ENCODE results near the gene SCAF1. TPM values are rescaled to one million over a fixed set of nuclear protein-coding genes. Genes with fewer than 3 reads are reported as not detected.

SCAF1 gene
- total and polyA plus RNA-seq, 3 donors from 2014 or later: 51.4 to 78.1 (median 70.8) TPM

DNA sequence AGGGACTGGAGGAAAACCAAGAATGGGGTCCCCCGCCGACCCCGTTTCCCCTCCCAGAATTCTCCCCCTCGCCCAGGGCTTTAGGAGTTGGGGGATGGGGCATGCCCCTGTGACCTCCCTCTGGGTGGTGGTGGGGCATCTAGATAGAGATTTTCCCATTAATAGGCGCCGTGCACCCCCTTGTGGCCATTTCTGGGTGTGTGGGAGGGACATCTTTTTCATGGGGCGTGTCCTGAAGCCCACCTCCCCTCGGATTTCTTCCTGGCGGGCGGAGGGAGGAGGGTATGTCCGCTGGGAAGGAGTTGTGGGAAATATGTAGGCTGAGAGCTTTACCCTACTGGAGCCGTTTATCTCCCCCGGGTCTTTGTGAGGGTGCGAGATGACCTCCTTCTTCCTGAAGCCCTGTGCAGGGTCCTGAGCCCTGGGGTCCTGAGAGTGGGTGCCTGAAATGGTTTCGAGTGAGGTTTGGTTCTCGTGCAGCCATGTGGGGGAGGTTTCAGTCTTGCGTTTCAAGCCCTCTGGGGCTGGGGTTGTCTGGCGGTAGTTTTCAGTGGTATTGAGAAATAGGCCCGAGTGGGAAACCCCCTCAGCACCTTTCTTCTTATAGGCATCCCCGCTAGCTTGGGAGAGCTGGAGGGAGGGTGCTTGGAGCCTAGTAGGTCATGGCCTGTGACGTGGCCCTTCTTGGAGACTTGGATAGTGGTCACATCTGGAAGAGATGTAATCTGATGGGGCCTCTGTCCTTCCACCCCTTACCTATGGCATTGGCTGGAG lies 36.1 kb downstream of the SCAF1 start:
- Histone ChIP-seq H3K9me3 (no peaks in the 10 kb centered on the region), H3K36me3 (ENCODE audit: low read depth, missing control alignments) (no peaks in the 10 kb centered on the region), H3K27ac (peak overlapping the region; percentile 79 to 91), H3K4me3 (peak overlapping the region; percentile 86 to 91), H3K4me1 (peaks cover 42% of the 10 kb centered on the region), H3K27me3 (no peaks in the 10 kb centered on the region)
- DNase-seq: peak; percentile 72
- intact Hi-C loops (cut with DNase I; ENCODE audit: low total_unique reads): no loop called here
- 0 to 1% methylated on average over 14 to 17 of the region's 21 CpGs for WGBS, 2 donors
- TF ChIP-seq, protein P1, sequence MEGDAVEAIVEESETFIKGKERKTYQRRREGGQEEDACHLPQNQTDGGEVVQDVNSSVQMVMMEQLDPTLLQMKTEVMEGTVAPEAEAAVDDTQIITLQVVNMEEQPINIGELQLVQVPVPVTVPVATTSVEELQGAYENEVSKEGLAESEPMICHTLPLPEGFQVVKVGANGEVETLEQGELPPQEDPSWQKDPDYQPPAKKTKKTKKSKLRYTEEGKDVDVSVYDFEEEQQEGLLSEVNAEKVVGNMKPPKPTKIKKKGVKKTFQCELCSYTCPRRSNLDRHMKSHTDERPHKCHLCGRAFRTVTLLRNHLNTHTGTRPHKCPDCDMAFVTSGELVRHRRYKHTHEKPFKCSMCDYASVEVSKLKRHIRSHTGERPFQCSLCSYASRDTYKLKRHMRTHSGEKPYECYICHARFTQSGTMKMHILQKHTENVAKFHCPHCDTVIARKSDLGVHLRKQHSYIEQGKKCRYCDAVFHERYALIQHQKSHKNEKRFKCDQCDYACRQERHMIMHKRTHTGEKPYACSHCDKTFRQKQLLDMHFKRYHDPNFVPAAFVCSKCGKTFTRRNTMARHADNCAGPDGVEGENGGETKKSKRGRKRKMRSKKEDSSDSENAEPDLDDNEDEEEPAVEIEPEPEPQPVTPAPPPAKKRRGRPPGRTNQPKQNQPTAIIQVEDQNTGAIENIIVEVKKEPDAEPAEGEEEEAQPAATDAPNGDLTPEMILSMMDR (IDR thresholded peaks at IDR 0.05): peak; percentile 49 to 69 (median 59)
- no peak for TF ChIP-seq POLR2A (IDR thresholded peaks at IDR 0.05)

DNA sequence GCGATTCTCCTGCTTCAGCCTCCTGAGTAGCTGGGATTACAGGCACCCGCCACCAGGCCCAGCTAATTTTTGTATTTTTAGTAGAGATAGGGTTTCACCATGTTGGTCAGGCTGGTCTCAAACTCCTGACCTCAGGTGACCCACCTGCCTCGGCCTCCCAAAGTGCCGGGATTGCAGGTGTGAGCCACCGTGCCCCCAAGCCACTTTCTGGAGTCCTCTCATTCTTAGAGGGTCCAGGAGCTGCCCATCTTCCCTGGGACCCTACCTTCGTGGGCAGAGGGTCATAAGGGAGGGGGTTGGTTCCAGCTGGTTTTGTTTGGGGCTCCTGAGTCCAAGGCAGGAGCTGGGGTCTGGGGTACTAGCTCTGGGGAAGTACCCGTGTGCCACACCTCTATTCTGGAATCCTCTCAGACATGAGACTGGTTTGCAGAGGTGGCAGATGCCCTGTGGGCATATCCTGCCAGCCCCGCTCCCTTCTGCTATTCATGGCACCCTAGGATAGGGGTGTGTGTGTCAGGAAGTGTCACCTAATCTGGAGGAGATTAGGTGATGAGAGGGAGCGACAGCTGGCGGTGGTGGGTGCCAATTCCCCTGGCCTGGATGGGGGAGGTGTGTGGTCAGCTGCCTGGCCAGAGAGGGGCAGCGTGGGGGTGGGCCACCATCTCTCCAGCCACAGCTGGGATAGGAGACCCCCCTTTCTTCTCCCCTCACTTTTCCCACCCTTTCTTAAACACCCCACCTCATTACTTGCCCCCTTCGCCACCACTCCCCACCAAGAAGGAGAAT lies 37.2 kb downstream of the SCAF1 start:
- intact Hi-C loops (cut with DNase I; ENCODE audit: low total_unique reads): no loop called here
- Histone ChIP-seq H3K27me3 (no peaks in the 10 kb centered on the region), H3K4me1 (peaks cover 42% of the 10 kb centered on the region), H3K27ac (peak overlapping the region in 1 of 2 donors; percentile 91), H3K9me3 (no peaks in the 10 kb centered on the region), H3K4me3 (no peak overlapping the region), H3K36me3 (ENCODE audit: low read depth, missing control alignments) (no peaks in the 10 kb centered on the region)
- no peak for TF ChIP-seq POLR2A (IDR thresholded peaks at IDR 0.05)
- TF ChIP-seq, protein P1 (IDR thresholded peaks at IDR 0.05): no peak
- DNase-seq: no peak
- 49 to 52% methylated on average over 7 to 12 of the region's 12 CpGs for WGBS, 2 donors

DNA sequence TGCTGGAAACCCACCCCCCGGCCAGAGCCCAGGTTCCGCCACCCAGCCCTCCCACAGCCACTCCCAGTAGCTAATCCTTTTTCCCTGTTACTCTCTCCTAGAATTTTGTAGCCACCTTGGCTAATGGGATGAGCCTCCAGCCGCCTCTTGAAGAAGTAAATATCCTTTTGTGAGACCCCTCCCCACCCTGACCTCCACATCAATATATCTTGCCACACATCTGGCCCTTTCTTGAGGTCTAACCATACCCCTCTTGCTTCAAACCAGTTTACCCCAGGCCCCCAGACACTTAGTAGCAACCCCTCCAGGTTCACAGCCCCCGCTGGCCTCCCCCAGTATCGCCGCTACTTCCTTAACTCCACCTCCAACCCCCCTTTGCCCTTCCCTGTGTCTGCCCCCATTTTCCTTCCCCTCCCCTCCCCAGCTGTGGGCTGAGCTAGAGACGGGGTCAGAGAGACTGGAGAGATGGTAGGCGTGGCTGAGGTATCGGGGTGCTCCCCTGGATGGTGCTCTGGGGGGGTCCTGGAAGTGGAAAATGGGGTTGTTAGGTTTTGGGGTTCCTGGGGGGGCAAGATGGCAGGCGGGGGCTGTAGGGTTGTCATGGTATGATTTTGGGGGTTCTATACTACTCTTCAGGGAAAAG lies 37.9 kb downstream of the SCAF1 start:
- Histone ChIP-seq H3K27ac (peak overlapping the region; percentile 75 to 91), H3K4me3 (no peak overlapping the region), H3K9me3 (no peaks in the 10 kb centered on the region), H3K27me3 (no peaks in the 10 kb centered on the region), H3K36me3 (ENCODE audit: low read depth, missing control alignments) (no peaks in the 10 kb centered on the region), H3K4me1 (peaks cover 45% of the 10 kb centered on the region)
- no peak for DNase-seq
- 35 to 41% methylated on average over 10 of the region's 10 CpGs for WGBS, 2 donors
- intact Hi-C loops (cut with DNase I; ENCODE audit: low total_unique reads): no loop called here
- no peak for TF ChIP-seq POLR2A (IDR thresholded peaks at IDR 0.05)

DNA sequence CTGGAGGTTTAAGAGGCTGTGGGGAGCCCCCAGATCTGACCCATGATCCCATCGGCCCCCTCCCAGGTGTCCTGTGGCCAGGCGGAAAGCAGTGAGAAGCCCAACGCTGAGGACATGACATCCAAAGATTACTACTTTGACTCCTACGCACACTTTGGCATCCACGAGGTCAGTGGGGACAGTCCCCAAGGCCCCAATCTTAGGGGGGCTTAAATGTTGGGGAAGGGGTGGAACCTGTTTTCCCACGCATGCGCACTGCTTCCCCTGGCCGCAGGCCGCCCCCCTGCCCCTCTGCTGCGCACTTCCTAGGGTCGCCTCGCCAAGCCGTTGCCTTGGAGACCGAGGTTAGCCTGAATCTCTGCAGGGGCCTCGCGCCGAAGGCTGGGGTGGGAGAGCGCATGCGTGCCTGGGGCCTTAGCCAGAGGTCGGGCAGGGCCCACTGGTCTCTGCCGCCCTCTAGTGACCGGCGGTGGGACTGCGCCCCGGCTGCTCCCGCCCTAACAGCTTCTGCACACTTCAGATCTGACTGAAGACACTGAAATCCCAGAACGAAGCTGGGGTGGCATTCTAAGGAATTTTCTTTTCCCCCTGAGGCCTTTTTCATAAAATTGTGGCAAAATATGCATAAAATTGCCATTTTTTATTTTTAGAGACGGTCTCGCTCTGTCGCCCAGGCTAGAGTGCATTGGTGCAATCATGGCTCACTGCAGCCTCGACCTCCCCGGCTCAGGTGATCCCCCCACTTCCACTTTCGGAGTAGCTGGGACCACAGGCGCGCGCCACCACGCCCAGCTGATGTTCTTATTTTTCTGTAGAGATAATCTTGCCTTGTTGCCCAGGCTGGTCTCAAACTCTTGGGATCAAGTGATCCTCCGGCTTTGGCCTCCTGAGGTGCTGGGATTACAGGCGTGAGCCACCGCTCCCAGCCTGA lies 38.7 kb downstream of the SCAF1 start:
- intact Hi-C loops (cut with DNase I; ENCODE audit: low total_unique reads): no loop called here
- TF ChIP-seq, protein P1 (IDR thresholded peaks at IDR 0.05): peak; percentile 95 to 100 (median 99)
- TF ChIP-seq POLR2A (IDR thresholded peaks at IDR 0.05): no peak
- peak; percentile 94 for DNase-seq
- Histone ChIP-seq H3K27ac (peak overlapping the region; percentile 75 to 91), H3K4me3 (no peak overlapping the region), H3K9me3 (no peaks in the 10 kb centered on the region), H3K27me3 (no peaks in the 10 kb centered on the region), H3K4me1 (peaks cover 45% of the 10 kb centered on the region), H3K36me3 (ENCODE audit: low read depth, missing control alignments) (no peaks in the 10 kb centered on the region)
- WGBS, 2 donors: 27 to 33% methylated on average over 22 to 40 of the region's 40 CpGs
